Progenitor cell of endocrine pancreas (in vitro differentiated cells): ENCODE data around the gene CHST4. TPM values are rescaled to one million over a fixed set of nuclear protein-coding genes. Genes with fewer than 3 reads are reported as not detected.
A peak's percentile ranks its signal among the peaks of the same experiment; 100 is the strongest.

Experiments
- DNase-seq: peaks from one replicate; pipeline ENCODE4 v3.0.0; 2021; ENCODE audit warnings: low spot score; ENCODE audit not compliant: unreplicated experiment
- H3K27ac Mint-ChIP-seq: 2 replicates; pipeline ENCODE4 v1.8.0; 2021; ENCODE audit warnings: mild to moderate bottlenecking, moderate library complexity, mixed read lengths
- H3K27me3 Mint-ChIP-seq: 2 replicates; pipeline ENCODE4 v1.8.0; 2021; ENCODE audit warnings: mixed read lengths
- H3K36me3 Mint-ChIP-seq: 2 replicates; pipeline ENCODE4 v1.8.0; 2022; ENCODE audit warnings: mixed read lengths; ENCODE audit not compliant: insufficient read depth
- H3K4me1 Mint-ChIP-seq: 2 replicates; pipeline ENCODE4 v1.8.0; 2021; ENCODE audit warnings: low read depth, mixed read lengths
- H3K4me3 Mint-ChIP-seq: 2 replicates; pipeline ENCODE4 v1.8.0; 2021; ENCODE audit warnings: low read depth, mild to moderate bottlenecking, moderate library complexity, mixed read lengths
- H3K9me3 Mint-ChIP-seq: 2 replicates; pipeline ENCODE4 v1.8.0; 2021; ENCODE audit warnings: low read depth, mixed read lengths
- total RNA-seq: library from RNA; stranded (reverse); gene quantifications from 2 replicates; pipeline ENCODE4 v1.2.1, GENCODE V29; 2021
- TF ChIP-seq, protein P1 (sequence below): fragments of 200-600 bp; sonication (generic); IDR thresholded peaks from one replicate; pipeline ENCODE4 v1.5.0; 2021; ENCODE audit warnings: antibody characterized with exemption, mild to moderate bottlenecking; ENCODE audit not compliant: unreplicated experiment

The CHST4 gene
- total RNA-seq, 1 donor from 2014 or later = not detected

DNA sequence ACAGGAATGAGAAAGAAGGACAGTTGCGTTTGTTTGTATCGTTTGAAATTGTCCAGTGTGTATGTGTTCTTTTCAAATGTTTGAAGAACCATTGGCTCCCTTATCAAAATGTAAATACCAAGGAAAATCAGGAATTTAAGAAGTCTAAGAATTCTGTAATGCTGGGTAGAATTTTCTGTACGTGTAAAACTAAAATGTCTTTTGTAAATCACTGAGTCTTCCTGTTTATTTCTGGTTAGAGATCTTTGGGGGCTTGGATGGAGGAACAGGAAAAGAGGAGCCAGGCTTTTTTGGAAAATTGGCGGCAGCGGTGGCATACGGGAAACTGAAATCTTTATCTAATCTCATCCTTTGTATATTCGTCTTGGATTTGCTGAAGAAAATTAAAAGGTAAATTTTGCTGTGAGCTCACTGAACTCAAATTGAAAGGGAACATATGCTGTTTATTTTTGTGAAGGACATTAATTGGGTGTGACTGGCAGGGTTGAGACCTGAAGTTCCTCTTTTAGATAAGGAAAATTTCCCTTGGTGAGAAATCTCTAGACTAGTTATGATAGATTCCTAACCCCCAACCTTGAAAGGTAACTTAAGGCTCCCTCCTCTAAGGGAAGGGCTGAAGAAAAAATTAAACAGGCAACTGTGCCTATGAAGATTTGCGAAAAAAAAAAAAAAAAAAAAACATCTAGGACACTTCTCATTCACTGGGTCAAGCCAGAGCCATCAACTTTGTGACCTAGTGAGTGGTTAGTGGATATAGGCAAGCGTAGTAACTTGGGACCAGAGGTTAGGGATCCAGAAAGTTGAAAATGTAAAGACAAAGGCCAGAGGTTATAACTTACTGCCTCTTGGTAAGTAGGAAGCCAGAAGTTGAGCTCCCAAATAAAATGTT, 39.8 kb downstream of the CHST4 start:
- H3K9me3 Mint-ChIP-seq = peaks cover 9% of the 10 kb centered on the region
- peak overlapping the region; percentile 90 for H3K4me3 Mint-ChIP-seq
- TF ChIP-seq, protein P1, sequence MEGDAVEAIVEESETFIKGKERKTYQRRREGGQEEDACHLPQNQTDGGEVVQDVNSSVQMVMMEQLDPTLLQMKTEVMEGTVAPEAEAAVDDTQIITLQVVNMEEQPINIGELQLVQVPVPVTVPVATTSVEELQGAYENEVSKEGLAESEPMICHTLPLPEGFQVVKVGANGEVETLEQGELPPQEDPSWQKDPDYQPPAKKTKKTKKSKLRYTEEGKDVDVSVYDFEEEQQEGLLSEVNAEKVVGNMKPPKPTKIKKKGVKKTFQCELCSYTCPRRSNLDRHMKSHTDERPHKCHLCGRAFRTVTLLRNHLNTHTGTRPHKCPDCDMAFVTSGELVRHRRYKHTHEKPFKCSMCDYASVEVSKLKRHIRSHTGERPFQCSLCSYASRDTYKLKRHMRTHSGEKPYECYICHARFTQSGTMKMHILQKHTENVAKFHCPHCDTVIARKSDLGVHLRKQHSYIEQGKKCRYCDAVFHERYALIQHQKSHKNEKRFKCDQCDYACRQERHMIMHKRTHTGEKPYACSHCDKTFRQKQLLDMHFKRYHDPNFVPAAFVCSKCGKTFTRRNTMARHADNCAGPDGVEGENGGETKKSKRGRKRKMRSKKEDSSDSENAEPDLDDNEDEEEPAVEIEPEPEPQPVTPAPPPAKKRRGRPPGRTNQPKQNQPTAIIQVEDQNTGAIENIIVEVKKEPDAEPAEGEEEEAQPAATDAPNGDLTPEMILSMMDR = no peak
- peak overlapping the region; percentile 98 for H3K27ac Mint-ChIP-seq
- peaks cover 13% of the 10 kb centered on the region for H3K36me3 Mint-ChIP-seq
- DNase-seq = no peak
- no peaks in the 10 kb centered on the region for H3K27me3 Mint-ChIP-seq
- H3K4me1 Mint-ChIP-seq = peaks cover 16% of the 10 kb centered on the region

DNA sequence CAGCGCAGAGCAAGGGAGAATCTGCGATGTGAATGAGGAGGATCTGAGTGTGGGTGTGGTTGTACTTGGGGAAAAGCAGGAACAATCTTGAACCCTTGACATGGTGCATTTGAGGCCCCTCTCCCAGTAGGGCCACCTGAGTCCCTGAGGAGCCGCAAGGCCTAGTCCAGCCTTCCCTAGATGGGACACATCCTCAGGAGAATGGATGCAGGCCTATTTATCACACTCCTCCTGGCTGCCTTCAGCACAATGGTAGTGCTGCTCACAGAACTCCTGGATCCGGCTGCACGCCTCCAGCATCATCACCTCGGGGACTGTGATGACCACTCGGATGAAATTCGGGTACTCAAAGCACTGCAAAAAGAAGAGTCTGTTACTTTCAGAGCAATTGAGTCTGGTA, 41.7 kb downstream of the CHST4 start:
- Mint-ChIP-seq H3K36me3 (no peaks in the 10 kb centered on the region), H3K4me3 (no peak overlapping the region), H3K27ac (no peak overlapping the region), H3K4me1 (peaks cover 21% of the 10 kb centered on the region), H3K9me3 (no peaks in the 10 kb centered on the region), H3K27me3 (no peaks in the 10 kb centered on the region)
- no peak for DNase-seq
- TF ChIP-seq, protein P1 = no peak

DNA sequence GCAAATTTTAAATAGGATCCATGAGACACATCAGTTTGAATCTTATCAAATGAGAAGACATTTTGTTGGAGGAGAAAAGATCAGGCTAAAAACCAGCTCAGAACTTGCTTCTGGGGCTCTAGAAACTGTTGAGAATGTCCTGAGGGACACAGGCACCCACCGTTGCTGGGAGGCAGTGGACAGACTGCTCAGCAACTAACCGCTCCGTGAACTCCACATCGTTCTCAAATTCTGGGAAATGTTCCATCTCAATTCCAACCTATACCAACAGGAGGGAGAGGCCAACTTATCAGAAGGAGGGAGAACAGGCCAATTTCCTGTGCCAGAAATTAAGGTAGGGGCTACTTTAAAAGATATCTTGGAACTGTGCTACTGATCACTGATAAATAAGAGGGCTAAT, 42.3 kb downstream of the CHST4 start:
- Mint-ChIP-seq H3K4me1 (peaks cover 21% of the 10 kb centered on the region), H3K36me3 (no peaks in the 10 kb centered on the region), H3K4me3 (no peak overlapping the region), H3K9me3 (no peaks in the 10 kb centered on the region), H3K27me3 (no peaks in the 10 kb centered on the region), H3K27ac (no peak overlapping the region)
- no peak for DNase-seq
- TF ChIP-seq, protein P1 = no peak

DNA sequence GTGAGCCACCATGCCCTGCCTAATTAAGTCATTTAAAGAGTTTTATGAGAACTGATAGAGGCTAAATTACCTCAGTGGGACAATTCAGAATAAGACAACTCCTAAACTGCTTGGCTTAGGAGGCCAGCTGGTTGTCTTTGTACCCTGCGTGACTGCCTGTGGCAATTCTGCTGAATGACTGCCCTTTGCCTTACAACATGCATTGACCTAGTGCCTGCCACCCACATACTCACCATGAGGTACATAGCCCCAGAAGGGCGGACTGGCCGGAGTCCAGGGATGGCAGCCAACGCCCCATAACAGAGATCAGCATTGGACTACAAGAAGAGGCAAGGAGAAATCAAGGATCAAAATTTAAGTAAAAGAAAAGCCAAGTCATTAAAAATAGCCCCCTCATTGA, 43.4 kb downstream of the CHST4 start:
- Mint-ChIP-seq H3K27me3 (no peaks in the 10 kb centered on the region), H3K4me3 (no peak overlapping the region), H3K9me3 (no peaks in the 10 kb centered on the region), H3K4me1 (peaks cover 17% of the 10 kb centered on the region), H3K27ac (no peak overlapping the region), H3K36me3 (no peaks in the 10 kb centered on the region)
- TF ChIP-seq, protein P1 = no peak
- DNase-seq = no peak

DNA sequence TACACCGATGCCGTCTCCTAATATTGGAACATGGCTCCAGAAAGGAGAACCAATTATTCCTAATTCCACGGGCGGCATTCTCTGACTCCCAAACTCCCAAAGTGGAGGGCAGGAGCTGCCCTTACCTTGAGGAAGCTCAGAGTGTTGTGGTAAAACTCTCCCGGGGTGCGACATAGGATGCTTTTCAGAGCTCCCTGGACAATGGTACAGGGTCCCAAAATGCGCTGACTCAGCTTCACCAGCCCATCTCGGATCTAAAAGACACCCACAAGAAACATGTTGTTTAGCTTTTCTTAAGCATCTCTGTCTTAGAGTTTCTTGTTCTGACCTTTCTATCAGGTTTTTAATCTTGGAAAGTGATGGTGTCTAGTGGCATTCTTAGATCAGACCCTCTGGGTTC, 43.9 kb downstream of the CHST4 start:
- H3K27ac Mint-ChIP-seq = no peak overlapping the region
- peaks cover 17% of the 10 kb centered on the region for H3K4me1 Mint-ChIP-seq
- TF ChIP-seq, protein P1 = no peak
- no peaks in the 10 kb centered on the region for H3K27me3 Mint-ChIP-seq
- no peak overlapping the region for H3K4me3 Mint-ChIP-seq
- no peaks in the 10 kb centered on the region for H3K9me3 Mint-ChIP-seq
- H3K36me3 Mint-ChIP-seq = no peaks in the 10 kb centered on the region
- no peak for DNase-seq
